GM19455 (cell line): ENCODE measurements around the gene RGS21.

Experiments used
- ATAC-seq: cut with Tn5 transposase; IDR thresholded peaks from one replicate; pipeline ENCODE4 v1.9.1; 2021; ENCODE audit not compliant: unreplicated experiment

The RGS21 gene

GRCh38 chr1:192378276-192378675 lies 61.5 kb downstream of the RGS21 start:
- ATAC-seq: no peak

GRCh38 chr1:192378878-192379277 lies 62.1 kb downstream of the RGS21 start:
- ATAC-seq: no peak

- no peak for ATAC-seq
These were observed 62.8 kb downstream of the RGS21 start for GRCh38 chr1:192379554-192379953.

- no peak for ATAC-seq
These were observed 66.0 kb downstream of the RGS21 start for GRCh38 chr1:192382758-192383157.

- no peak for ATAC-seq
These were observed 69.4 kb downstream of the RGS21 start for GRCh38 chr1:192386051-192386650.

- ATAC-seq: no peak
These were observed 78.4 kb downstream of the RGS21 start for GRCh38 chr1:192395211-192395610.

- ATAC-seq: no peak
These were observed 79.1 kb downstream of the RGS21 start for GRCh38 chr1:192395895-192396294.

- no peak for ATAC-seq
These were observed 82.4 kb downstream of the RGS21 start for GRCh38 chr1:192399161-192399560.

- no peak for ATAC-seq
These were observed 85.0 kb downstream of the RGS21 start for GRCh38 chr1:192401825-192402224.

GRCh38 chr1:192402571-192402970 lies 85.8 kb downstream of the RGS21 start:
- no peak for ATAC-seq

GRCh38 chr1:192407206-192407605 lies 90.4 kb downstream of the RGS21 start:
- no peak for ATAC-seq
